ENCODE data around the gene ZNF784.

The ZNF784 gene

DNA sequence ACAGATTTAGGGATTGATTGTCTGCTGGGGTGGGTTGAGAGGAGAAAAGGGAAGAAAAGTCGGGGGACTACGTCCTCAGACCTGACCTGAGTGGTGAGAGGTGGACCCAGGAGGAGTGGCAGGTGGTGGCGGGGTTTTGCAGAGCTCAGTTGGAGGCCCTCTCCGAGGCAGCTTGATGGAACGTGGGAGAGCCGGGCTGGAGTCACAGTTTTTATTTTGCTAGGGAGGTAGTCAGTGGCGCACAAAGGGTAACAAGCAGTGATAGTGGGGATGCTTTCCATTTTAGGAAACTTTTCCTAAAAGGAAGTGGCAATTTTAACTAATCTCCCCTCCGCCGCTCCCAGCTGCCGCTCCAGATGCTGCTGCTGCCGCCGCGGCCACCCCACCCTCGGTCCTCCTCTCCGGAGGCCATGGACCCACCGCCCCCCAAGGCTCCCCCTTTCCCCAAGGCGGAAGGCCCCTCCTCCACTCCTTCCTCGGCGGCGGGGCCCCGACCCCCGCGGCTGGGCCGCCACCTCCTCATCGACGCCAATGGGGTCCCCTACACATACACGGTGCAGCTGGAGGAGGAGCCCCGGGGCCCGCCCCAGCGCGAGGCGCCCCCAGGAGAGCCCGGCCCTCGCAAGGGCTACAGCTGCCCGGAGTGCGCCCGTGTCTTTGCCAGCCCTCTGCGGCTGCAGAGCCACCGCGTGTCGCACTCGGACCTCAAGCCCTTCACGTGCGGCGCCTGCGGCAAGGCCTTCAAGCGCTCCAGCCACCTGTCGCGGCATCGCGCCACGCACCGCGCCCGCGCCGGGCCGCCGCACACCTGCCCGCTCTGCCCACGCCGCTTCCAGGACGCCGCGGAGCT, 18.0 kb upstream of the ZNF784 start:
- DNase-seq = peak; percentile 65

DNA sequence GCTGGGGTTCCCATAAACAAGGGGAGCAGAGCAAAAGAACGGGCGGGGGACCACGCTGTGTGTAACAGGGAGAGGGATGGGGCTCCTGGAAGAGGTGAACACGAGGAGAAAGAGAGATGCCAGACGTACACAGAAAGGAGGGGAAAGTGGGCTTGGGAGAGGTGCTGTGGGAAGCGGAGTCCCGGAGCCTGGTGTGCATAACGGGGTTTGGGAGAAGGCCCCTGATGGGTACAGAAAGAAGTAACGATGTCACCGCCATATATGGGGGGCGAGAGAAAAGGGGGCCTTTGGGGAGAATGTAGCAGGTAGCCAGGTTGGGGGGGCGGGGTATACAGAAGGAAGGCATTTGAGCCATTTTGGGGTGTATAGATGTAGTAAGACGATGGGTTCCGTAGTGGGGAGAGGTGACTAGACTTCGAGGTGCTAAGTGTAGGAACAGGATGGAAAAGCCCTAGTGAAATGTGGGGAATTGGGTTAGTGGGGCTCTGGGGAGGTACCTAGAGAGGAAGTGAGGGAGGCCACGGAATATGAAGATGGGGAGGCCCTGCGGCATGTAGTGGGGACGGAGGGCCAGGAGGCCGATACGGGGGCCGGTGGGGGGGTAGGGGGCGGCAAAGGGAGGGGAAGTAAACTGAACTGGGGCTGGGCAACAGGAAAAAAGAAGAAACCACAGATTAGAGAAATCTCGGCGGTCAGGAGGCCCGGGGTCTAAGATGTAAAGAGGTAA, 17.2 kb upstream of the ZNF784 start:
- peak; percentile 75 for DNase-seq

DNA sequence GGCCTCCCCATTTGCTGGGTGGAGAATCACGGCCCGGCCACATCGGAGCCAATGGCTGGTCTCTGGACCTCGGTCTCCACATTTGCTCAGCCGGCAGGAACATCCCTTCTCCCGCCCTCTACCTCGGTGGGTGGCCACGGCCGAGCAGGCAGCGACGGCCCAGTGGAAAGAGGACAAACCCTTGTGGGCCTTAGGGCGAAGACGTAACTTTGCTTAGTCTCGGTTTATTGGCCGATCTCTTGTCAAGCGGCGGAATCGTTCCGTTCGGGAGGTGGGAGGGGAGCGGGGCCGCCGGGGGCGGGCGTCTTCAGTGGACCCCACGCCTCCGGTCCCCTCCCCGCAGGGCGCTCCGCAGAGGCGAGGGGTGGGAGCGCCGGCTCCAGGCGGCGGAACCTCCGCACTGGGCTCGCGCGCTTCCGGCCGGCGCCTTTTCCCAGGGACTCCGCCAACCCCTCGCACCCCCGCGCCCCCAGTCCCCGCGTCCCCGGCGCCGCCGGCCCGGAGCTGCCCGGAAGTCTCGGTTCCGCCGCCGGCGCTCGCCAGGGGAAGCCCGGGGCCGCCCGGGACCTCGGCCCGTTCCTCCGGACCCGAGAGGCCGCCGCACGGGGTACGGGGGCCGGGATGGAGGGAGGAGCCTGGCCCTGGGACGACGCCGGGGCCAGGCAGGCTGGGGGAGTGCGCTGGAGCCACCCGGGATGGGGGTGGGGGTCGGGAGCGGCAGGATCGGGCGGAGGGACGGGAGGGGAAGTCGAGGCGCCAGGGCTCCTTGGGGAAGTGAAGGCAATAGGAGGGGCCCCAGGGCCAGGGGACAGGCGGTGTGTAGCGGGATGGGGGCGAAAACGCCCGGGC, 16.4 kb upstream of the ZNF784 start, which contains the start of gene ZNF580:
ZNF580 (plus strand) TSS at position 426 of the 849 bp plus-strand sequence. CDS start 1,507 bp downstream, outside the sequence.
- peak; percentile 85 for DNase-seq

DNA sequence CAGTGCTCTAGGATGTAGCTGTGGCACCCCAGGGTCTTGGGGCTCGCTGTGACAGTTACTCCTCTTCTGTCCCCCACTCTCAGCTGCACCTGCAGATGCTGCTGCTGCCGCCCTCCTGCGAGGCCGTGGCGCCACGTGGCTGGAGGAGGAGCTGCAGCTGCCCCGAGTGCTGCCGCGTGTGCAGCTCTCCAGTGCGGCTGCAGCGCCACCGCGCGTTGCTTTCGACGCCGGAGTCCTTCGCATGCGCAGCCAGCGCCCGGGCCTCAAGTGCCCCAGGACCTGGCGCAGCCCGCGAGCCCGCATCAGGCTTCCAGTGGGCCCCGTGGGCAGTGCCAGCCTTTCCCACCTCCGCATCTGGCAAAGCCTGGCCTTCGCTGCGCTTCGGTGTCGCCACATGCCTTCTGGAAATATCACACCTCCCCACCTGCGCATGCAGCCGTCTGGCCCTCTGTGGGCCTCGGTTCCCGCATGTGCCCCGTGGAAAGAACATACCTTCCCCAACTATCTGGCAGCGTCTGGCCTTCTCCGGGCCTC, 15.7 kb upstream of the ZNF784 start:
- DNase-seq = no peak

DNA sequence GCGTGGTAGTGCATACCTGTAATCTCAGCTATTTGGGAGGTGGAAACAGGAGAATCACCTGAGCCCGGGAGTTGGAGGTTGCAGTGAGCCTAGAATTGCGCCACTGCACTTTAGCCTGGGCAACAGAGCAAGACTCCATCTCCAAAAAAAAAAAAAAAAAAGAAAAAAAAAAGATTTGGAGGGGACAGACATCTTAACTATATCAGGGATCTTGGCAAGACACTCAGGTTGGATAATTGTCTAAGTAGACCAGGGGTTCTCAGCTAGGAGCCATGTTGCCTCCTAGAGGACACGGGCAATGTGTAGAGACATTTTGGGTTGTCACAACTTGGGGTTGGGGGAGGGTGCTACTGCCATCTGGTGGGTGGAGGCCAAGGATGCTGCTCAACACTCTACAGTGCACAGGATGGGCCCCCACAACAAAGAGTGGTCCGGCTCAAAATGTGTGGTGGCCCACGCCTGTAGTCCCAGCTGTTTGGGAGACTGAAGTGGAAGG, 14.5 kb upstream of the ZNF784 start:
- DNase-seq = peak; percentile 86

DNA sequence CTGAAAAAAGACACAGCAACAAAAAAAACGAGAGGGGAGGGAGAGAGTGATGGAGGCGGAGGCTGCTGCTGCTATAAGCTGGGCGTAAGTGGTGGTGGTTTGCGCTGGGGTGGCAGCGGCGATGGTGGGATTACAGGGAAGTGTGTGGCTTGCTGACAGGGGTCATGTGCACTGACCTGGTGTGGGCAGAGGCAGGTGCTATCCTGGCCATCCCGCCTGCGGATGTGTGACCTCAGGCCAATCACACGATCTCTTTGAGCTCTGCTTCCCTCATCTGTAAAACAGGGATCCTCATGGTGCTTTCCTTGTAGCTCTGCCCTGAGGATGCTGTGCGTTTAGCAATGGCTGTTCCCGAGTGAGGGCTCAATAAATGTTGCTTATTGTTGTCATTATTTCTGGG, 13.2 kb upstream of the ZNF784 start:
- no peak for DNase-seq

DNA sequence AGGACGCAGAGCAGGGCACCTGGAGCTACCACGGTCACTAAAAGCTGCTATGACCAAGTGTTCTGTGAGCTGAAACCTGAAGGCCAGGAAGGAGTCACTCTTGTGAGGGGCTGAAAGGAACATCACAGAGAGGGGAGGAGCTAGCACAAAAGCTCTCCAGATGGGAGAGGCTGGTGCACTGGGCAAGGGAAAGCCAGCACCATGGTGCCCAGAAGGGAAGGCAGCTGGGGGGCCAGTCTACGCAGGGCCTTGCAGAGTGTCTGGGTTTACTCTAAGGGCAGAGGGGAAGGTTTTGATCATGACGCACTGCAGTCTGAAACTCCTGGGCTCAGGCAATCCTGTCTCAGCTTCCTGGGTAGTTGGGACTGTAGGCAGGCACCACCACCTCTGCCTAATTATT, 12.4 kb upstream of the ZNF784 start:
- DNase-seq = no peak

DNA sequence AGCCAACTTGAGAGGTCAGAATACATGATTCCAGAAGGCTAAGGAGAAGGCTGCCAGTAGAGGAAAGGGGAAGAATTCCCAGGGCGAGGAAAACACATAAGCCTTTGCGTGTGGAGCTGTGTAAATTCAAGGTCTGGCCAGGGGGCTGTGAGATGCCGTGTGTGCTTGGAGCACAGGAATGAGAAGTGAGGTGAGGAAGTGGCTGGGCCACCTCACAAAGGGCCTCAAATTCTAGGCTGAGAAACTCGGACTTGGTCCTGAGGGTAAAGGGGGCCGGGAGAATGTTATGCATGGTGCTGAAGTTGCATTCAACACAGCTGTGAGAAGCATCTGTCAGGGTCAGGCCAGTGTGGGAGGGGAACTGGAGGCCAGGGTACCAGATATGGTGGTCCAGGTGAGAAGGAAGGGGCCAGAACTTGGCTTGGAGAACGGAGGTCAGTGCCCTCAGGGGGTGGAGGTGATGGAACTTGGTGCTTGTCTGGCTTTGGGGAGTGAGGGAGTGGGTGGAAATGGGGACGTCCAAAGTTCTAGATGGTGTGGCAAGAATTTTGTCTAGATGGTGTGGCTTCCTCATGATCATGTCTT, 11.6 kb upstream of the ZNF784 start:
- no peak for DNase-seq

DNA sequence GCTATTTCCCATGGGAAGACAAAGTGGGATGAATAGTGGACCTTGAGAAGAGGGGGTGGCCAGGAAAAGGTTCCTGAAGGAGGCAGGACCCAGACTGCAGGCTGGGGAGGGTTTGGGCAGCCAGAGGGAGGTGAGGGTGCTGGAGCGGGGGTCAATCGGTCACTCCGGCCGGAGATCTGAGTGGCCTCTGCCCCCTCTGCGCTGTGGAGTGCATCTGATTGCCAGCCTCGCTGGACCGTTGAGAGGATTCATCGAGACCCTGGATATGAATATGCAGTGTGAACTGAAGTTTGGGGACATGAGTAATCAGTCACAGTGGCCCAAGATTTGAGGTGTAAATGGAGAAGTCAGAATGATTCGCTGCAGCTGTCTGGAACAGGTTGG, 11.0 kb upstream of the ZNF784 start:
- DNase-seq = no peak

DNA sequence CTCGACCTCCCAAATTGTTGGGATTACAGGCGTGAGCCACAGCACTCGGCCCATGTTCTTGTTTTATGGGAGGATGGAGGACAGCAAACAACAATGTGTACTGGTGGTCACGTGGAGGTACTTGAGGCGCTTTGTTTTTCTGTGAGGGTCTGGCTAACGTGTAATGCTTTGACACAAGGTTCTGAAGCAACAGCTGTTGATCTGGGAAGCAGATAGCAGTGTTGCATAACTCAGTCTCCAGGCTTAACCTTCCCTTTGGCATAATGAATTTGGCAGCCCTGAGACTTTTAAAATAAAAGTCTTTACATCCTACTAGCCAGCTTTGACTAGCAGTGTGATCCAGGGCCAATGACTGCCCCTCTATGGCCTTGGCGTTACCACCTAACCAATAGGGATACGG, 9.5 kb upstream of the ZNF784 start:
- DNase-seq = peak; percentile 50

DNA sequence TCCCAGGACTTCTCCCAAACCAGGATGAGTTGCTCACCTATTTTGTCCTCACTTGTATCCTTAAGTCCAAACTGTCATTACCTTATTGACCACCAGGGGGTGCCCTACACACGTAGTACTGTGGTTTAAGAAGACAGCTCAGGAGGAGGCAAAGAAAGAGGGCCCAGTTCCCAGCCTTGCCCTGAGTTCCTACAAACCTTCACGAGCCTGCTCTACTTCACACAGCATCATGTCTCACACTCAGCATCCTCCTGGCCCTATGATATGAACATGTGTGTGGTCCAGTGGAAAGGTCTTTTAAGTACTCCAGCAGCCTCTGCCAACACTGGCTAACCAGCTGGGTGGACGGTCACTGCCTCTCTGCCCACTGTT, 8.1 kb upstream of the ZNF784 start:
- DNase-seq = peak; percentile 97

DNA sequence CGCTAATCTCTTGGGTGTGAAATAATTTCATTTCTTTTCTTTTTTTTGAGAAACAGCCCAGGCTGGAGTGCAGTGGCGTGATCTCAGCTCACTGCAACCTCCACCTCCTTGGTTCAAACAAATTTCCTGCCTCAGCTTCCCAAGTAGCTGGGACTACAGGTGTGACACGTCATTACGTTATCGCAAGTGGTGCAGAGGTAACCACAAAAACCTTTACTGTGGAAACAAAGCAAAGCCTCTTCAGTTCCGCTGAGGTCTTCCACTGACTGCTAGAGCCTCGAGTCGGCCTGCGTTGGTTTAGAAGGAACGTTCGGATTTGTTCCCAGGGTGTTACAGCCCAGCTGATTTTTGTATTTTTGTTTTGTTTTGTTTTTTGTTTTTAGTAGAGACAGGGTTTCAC, 2.0 kb upstream of the ZNF784 start:
- DNase-seq = no peak

DNA sequence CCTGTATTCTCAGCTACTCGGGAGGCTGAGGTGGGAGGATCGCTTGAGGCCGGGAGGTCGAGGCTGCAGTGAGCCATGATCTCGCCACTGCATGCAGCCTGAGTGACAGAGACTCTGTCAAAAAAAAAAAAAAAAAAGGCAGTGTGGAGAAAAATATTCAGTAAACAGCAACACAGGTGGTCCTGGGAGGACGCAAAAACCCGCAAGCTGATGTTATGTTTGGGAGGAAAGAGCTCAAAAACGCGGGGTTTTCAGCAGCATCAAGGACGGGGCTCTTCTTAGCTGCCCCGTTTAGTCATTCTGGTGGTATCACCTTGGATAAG, 599 bp upstream of the ZNF784 start:
- DNase-seq = no peak

DNA sequence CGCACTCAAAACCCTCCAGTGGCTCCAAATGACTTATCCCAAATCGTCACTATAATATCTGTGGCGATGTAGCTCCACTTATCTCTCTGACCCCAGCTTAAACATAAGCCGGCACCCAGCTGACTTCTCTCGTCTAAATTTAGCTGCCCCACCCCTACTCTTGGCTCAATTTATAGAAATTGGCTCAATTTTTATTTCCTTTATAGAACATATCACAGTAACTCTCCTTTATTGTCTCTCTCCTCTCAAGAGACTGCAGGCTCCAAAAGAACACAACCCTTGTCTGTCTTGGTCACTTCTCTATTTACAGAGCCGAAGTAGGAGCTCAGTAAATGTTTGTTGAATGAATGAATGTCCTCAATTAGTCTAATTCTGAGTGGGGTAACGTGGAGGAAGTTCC, 805 bp downstream of the ZNF784 start:
- no peak for DNase-seq

DNA sequence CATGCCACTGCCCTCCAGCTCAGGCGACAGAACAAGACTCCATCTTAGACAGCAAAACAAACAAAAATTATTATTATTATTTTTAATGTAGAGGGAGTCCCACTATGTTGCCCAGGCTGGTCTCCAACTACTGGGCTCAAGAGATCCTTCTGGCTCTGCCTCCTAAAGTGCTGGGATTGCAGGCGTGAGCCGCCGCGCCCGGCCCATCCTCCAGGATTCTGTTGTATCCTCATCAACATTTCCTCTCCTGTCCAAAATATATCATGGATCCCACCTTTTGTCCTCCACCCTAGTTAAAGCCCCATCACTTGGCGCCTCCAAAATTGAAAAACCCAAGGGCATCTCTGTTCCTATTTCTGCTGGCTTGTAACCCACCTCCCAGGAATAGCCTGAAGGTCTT, 1.2 kb downstream of the ZNF784 start:
- DNase-seq = no peak

DNA sequence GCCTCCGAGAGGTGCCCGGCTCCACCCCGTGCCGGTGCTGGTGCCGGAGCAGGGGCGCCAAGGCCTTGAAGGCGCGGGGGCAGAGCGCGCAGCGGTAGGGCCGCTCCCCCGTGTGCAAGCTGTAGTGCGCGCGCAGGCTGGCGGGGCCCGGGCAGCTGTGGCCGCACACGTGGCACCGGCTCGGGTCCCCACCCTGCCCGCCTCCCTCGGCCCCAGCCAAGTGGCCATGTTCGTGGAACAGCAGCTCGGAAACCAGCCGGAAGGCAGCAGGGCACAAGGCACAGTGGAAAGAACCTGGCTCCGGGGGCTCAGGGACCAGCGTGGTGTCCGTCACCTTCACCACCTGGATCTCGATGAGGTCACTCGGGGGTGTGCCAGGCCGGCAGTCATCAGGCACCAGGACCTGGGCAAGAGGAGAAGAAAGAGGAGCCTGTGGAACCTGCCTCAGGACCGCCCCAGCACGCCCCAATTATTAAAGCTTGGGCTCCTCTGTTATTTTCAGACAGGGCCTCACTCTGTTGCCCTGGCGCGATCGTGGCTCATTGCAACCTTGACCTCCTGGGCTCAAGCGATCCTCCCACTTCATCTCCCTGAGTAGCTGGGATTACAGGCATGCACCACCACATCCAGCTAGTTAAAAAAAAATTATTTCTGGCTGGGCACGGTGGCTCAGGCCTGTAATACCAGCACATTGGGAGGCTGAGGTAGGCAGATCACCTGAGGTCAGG, 2.0 kb downstream of the ZNF784 start:
- no peak for DNase-seq

DNA sequence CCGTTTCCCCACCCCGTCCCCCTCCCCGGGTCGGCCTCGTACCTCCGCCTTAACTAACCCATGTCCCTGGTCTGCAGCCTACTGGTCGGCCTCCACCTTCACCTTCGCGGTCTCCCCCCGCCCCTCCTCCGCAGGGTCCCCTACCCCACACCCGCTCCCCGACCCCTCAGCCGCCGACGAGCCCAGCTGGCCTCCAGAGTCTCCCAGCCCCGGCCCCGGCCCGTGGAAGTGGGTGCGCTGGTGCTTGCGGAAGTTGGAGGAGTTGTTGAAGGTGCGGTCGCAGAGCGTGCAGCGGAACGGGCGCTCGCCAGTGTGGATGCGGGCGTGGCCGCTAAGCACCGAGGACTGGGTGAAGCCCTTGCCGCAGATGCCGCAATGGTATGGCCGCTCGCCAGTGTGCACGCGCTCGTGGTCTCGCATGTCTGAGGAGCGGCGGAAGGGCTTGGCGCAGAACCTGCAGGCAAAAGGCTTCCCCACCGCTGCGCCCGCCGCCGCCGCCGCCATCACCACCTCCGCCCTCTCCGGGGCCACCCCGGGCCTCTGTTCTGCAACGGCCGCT, 2.6 kb downstream of the ZNF784 start:
- no peak for DNase-seq

DNA sequence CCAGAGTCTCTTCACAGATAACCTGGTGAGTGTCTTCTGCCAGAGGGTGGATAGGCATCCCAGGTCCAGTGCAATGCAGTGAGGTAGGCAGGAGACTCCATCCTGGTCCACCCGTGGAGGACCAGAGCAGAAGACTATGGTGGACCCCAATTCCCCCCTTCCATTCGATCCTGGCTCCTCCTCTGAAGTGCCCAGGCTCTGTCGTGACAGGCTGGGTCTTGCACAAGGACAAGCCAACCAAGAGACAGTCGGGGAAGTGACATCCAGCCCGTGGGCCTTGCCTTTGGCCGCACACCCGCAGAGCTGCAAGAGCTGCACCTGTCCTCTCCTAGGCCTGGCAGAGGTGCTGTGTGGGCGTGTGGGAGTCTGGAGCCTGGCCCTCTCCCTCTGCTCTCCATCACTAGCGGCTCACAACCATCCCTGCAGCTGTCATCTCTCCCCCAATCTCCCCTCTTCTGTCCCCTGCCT, 3.1 kb downstream of the ZNF784 start:
- DNase-seq = no peak

DNA sequence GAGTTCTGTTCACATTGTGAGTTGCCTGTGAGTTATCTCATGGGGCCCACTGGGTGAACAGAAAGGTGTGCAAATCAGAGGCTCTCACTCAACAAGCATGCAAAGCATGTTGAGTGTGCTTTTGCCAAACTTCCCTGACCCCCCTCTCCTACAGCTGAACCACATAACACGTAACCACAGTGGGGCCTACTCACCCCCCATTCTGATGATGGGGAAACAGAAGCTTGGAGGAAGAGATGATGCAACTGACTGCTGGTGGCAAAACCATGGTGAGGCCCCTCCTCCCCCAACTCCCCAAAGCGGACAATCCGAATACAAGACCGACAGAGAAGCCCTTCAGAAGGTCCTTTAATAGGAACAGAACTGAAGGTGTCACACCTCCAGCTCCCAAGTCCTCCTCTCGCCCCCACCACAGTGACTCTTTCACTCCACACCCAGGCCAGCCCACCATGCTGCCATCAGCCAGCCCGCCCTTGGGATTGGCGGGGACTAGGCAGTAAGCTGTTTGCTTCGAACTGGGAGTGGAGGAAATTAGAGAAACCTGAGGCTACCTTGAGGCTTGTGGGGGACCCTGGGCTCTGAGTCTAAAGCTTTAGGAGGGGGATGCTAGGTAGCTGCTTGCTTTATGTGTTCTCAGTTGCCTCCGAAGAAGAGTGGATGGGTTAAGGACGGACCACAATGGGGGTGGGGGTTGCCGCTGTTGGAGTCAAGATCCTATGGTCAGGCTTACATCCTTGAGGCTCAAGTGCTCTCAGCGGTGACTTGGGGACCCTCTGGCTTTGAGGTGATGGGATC, 3.8 kb downstream of the ZNF784 start:
- DNase-seq = peak; percentile 16

DNA sequence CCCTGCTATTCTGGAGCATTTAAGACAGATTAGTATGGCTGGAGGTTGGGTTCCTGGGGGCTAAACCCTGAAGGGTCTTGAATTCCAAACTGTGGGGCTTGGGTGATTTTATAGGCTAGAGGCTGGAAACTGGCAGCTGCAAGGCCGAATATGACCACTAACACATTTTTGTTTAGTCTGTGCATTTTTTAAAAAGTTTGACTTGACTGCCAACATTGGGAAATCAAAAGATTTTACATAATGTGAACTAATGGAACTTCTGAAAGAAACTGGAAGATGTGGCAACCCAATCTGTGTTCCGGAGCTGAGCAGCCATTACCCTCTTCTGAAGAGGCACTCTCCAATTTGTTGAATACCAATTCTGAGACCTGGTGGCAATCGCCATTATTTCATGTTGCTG, 5.1 kb downstream of the ZNF784 start:
- no peak for DNase-seq

DNA sequence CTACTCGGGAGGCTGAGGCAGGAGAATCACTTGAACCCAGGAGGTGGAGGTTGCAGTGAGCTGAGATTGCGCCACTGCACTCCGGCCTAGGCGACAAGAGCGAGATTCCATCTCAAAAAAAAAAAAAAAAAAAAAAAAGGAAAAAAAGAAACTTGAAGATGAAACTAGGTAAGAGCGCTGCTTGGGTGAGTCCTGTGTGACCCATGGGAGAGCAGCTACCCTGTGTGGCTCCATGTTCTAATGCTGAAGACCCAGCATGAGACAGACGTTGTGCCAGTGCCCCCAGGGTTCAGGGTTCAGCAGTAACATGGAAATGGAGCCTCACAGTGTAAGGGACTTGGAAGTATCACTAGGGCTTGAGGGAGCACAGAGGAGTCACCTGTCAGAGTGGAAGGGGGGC, 5.9 kb downstream of the ZNF784 start:
- DNase-seq = no peak
